ENCODE results near the gene ARHGAP27. TPM values are rescaled to one million over a fixed set of nuclear protein-coding genes. Genes with fewer than 3 reads are reported as not detected.

The ARHGAP27 gene
- total RNA-seq, 1 donor from 2014 or later: 39.8 TPM

DNA sequence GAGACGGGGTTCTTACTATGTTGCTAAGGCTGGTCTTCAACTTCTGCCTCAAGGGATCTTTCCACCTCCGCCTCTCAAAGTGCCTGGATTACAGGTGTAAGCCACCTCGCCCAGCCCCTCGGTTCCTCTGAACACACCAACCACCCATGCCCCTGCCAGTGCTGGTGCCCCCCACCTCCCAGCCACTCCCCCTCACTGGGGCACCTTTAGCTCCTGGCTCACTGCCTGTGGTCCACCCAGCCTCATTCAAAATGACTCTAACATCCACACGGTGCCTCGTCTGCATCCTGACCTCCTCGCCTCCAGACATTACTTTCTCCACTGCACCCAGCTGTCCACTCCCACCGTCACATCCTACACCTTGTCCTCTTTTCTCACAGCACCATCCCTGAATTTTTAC lies 55.3 kb downstream of the ARHGAP27 start:
- DNase-seq (ENCODE audit: low read depth): no peak
- no peak overlapping the region for H3K4me3 ChIP-seq (ENCODE audit: low read depth, low read length)
- TF ChIP-seq, protein P1, sequence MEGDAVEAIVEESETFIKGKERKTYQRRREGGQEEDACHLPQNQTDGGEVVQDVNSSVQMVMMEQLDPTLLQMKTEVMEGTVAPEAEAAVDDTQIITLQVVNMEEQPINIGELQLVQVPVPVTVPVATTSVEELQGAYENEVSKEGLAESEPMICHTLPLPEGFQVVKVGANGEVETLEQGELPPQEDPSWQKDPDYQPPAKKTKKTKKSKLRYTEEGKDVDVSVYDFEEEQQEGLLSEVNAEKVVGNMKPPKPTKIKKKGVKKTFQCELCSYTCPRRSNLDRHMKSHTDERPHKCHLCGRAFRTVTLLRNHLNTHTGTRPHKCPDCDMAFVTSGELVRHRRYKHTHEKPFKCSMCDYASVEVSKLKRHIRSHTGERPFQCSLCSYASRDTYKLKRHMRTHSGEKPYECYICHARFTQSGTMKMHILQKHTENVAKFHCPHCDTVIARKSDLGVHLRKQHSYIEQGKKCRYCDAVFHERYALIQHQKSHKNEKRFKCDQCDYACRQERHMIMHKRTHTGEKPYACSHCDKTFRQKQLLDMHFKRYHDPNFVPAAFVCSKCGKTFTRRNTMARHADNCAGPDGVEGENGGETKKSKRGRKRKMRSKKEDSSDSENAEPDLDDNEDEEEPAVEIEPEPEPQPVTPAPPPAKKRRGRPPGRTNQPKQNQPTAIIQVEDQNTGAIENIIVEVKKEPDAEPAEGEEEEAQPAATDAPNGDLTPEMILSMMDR (conservative IDR thresholded peaks at IDR 0.05; ENCODE audit: low read depth, low read length): no peak

DNA sequence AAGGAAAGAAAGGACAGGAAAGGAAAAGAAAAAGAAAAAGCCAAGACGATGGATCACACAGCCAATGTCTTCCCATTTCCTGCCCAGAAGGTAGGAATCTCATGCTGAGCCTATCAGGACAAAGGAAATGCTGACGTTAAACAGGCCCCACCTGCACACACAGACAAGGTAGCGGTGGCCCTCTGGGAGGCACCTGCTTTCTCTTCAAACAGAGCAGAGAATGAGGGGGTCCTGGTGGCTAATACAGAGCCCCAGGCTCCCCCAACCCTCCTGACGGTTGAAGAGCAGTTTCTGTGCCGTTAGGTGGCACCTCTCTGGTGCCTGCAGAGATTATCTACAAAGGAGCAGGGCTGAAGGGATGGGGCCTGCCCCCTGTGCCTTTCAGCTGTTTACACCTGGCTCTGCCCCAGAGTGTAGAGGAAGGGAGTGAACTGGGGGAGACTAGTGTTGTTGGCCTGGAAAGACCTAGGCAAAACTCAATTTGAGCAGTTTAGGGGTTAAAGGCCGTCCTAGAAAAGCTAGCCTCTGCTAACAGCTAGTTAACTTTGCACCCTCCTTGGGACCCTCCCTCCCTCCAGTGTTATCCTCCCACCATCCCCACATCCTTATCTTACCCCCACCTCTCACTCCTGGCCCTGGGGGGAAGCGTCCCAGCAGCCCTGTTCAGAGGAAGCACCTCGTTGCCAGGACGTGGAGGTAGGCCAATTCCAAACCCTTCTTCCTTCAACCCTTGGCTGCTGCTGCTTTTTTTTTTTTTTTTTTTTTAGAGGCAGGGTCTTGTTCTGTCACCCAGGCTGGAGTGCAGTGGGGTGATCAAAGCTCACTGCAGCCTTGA lies 56.3 kb downstream of the ARHGAP27 start:
- no peak for DNase-seq (ENCODE audit: low read depth)
- TF ChIP-seq, protein P1 (conservative IDR thresholded peaks at IDR 0.05; ENCODE audit: low read depth, low read length): no peak
- no peak overlapping the region for H3K4me3 ChIP-seq (ENCODE audit: low read depth, low read length)

DNA sequence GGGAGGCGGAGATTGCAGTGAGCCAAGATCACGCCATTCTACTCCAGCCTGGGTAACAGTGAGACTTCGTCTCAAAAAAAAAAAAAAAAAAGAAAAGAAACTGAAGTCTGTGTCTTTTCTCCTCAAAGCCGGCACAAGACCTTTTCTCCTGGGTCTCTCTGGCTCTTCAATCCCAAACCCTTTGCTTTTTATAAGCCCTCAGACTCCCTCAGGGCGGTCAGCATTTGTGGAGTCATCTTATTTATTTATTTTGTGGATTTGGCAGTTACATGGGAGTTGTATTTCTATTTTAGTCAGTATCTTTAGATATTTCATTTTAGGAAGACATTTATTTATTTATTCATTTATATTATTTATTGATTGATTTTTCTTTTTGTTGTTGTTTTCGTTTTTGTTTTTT lies 58.2 kb downstream of the ARHGAP27 start:
- TF ChIP-seq, protein P1 (conservative IDR thresholded peaks at IDR 0.05; ENCODE audit: low read depth, low read length): no peak
- H3K4me3 ChIP-seq (ENCODE audit: low read depth, low read length): no peak overlapping the region
- DNase-seq (ENCODE audit: low read depth): no peak

DNA sequence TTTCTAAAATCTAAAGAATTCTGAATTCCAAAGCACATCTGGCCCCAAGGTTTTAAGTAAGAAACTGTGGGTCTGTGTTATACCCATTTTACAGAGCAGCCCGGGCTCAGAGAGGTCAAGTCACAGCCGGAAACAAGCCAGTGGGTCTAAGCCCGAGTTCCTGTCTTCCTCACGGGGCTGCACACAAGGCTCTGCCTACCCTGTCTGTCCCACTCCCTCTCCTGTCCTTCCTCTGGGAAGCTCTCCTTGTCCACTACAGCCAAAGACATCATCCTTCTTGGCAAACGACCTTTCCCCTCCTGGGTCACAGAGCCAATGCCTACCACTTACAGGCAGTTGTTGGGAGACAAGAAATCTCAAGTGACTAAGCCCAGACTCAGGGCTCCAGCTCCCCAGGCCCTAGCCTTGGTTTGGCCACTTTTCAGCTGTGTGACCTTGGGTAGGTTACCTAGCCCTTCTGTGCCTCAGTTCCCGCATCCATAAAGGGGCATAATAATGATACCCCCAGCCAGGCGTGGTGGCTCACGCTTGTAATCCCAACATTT lies 60.3 kb downstream of the ARHGAP27 start:
- TF ChIP-seq, protein P1 (conservative IDR thresholded peaks at IDR 0.05; ENCODE audit: low read depth, low read length): no peak
- no peak for DNase-seq (ENCODE audit: low read depth)
- H3K4me3 ChIP-seq (ENCODE audit: low read depth, low read length): peak overlapping the region; percentile 40

DNA sequence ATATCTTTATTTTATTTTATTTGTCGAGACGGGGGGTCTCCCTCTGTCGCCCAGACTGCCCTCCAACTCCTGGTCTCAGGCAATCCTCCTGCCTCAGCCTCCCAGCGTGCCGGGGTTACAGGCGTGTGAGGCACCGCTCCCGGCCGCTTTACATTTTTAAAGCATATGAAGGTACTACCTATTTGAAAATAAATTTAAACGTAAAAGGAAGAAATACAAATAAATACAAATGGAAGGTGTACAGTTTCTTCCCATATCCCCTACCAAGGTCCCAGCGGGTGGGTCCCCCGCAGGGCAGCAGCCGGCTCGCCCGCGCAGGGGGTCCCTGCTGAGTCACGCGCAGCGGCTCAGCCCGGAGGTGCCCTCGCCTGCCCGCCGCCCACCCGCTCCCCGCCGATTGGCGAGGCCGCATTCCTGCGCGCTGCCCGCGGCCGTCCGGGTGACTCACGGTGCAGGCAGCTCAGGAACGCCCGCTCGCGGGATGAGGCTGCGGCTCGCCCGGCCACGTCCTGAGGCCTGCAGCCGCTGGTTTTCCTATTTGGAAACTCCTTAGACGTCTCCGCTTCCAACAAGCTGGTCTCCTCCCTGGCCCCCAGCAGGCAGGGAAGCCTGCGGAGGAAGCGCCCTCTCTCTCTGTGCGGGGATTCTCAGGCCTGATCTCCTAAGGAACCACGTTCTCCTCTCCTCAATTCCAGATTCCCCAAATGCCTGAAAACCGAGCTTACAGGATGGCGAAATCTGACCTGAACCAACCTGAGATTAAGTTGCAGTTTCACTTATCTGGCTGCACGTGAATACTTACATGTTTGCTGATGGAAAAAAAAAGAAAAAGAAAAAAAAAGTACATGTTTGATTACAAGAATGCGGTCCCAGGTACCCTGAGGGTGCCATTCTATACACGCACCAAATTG lies 61.0 kb downstream of the ARHGAP27 start:
- TF ChIP-seq, protein P1 (conservative IDR thresholded peaks at IDR 0.05; ENCODE audit: low read depth, low read length): no peak
- DNase-seq (ENCODE audit: low read depth): peak; percentile 72
- peak overlapping the region; percentile 40 for H3K4me3 ChIP-seq (ENCODE audit: low read depth, low read length)

DNA sequence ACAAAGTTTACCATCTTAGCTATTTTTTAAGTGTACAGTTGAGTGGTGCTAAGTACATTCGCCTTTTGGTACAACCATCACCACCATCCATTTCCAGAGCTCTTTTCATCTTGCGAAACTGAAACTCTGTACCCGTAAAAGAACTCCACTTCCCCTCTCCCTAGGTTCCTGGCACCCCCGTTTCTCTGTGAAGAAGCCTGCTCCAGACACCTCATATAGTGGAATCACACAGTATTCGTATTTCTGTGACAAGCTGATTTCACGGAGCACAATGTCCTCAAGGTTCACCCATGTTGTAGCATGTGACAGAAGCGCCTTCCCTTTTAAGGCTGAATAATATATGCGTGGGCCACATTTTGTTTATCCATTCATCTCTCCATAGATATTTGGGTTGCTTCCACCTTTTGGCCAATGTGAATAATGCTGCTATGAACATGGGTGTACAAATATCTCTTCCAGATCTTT lies 61.7 kb downstream of the ARHGAP27 start:
- no peak for DNase-seq (ENCODE audit: low read depth)
- H3K4me3 ChIP-seq (ENCODE audit: low read depth, low read length): peak overlapping the region; percentile 40
- TF ChIP-seq, protein P1 (conservative IDR thresholded peaks at IDR 0.05; ENCODE audit: low read depth, low read length): no peak
